Psoas muscle (tissue), 8 donors: ENCODE data around the gene ADGRB2. TPM values are rescaled to one million over a fixed set of nuclear protein-coding genes. Genes with fewer than 3 reads are reported as not detected.

Experiments used
- ATAC-seq, 4 donors: fragments of 200-7000 bp; cut with Tn5 transposase; one replicate each; pipeline ENCODE4 v1.9.1; 2020; ENCODE audit warnings: moderate library complexity in 3 of 4, mild to moderate bottlenecking in 2 of 4
- DNase-seq, 2 donors: peaks; one replicate each; pipeline ENCODE4 v3.0.0-alpha.2; 2020
- H3K27ac ChIP-seq: fragments of 200-600 bp; one replicate; pipeline ENCODE4 v1.8.0; 2022
- H3K27me3 ChIP-seq, 3 donors: fragments of 200-600 bp in 1 of 3; one replicate each; pipeline versions ENCODE4 v1.6.1 to v1.8.0; 2013 to 2022; ENCODE audit warnings: low read length in 2 of 3, mild to moderate bottlenecking in 2 of 3, moderate library complexity in 1 of 3; ENCODE audit not compliant: insufficient read depth in 3 of 3
- H3K36me3 ChIP-seq, 2 donors: fragments of 200-600 bp in 1 of 2; one replicate each; pipeline versions ENCODE4 v1.6.1 to v1.8.0; 2013 to 2022; ENCODE audit warnings: low read depth in 1 of 2, mild to moderate bottlenecking in 1 of 2, moderate library complexity in 1 of 2; ENCODE audit not compliant: insufficient read depth in 1 of 2
- H3K4me1 ChIP-seq: fragments of 200-600 bp; one replicate; pipeline ENCODE4 v1.8.0; 2022
- H3K4me3 ChIP-seq: fragments of 200-600 bp; one replicate; pipeline ENCODE4 v1.8.0; 2022; ENCODE audit warnings: mild to moderate bottlenecking
- H3K9me3 ChIP-seq: fragments of 200-600 bp; one replicate; pipeline ENCODE4 v1.8.0; 2022
- CTCF ChIP-seq: fragments of 200-600 bp; IDR thresholded peaks from one replicate; pipeline ENCODE4 v1.8.0; 2022; ENCODE audit warnings: antibody characterized with exemption
- WGBS, 3 donors: extraction: QIAGEN DNeasy Blood & Tissue Kit; methylation state at CpG; one replicate each; pipeline versions ENCODE4 v1.1.6 to v1.1.7; 2013; 5-methylcytosine and 5-hydroxymethylcytosine counted together
- intact Hi-C, 2 donors: fragments of 100-400 bp; cut with DNase I; formaldehyde crosslinking; loops; one replicate each; pipeline versions ENCODE4 v1.11.0 to v1.14.2; 2022
- polyA plus RNA-seq, 3 donors: library from polyadenylated mRNA; stranded (reverse); fragments of 200-250 nt; gene quantifications; one replicate each; pipeline ENCODE4 v1.2.3, GENCODE V29; 2013
- total RNA-seq, 4 donors: library from RNA; stranded (reverse); fragmentation: NEBNext Ultra II Directional in 2 of 4; extraction: Animal tissue kit (Norgen Biotek cat#: 25700) in 2 of 4; gene quantifications; one replicate each; pipeline versions ENCODE4 v1.2.1 to v1.2.4, GENCODE V29; 2021 to 2023
- donor health status: healthy with polysubstance abuse.
- donor health status: DM: no; HTN: no; CAD: no; lungs with moderate emphysema.
- donor health status: Bipolar disorder and iron deficiency.
- donor health status: healthy.
- donor health status: DM: yes; HTN: yes; CAD: no.
- donor health status: DM: no; HTN: no; CAD: no.
- donor health status: DM: no; HTN: no; CAD: no.
- donor health status: DM: yes; HTN: yes; CAD: no.

ADGRB2 gene
- total and polyA plus RNA-seq, 7 donors, result 0.44 to 1.8 (median 0.73) TPM

- no peaks in the 10 kb centered on the region for H3K9me3 ChIP-seq
- WGBS, 3 donors, result 72 to 80% (median 80%) methylated on average over 12 of the region's 12 CpGs
- no peak for TF ChIP-seq CTCF
- H3K27ac ChIP-seq, result no peak overlapping the region
- DNase-seq (no peak), ATAC-seq (no peak)
- H3K27me3 ChIP-seq, result no peaks in the 10 kb centered on the region
- H3K4me1 ChIP-seq, result no peaks in the 10 kb centered on the region
- no peak overlapping the region for H3K4me3 ChIP-seq
- no peaks in the 10 kb centered on the region for H3K36me3 ChIP-seq
- intact Hi-C loops, result no loop called here
Measured at GRCh38 chr1:31725777-31726535, 38.2 kb downstream of the ADGRB2 start.

- intact Hi-C loops, result no loop called here
- DNase-seq (no peak), ATAC-seq (no peak)
- no peaks in the 10 kb centered on the region for H3K9me3 ChIP-seq
- H3K27ac ChIP-seq, result no peak overlapping the region
- no peak for TF ChIP-seq CTCF
- no peaks in the 10 kb centered on the region for H3K36me3 ChIP-seq
- H3K27me3 ChIP-seq, result no peaks in the 10 kb centered on the region
- H3K4me3 ChIP-seq, result no peak overlapping the region
- WGBS, 3 donors, result 81 to 88% (median 82%) methylated on average over 10 of the region's 10 CpGs
- no peaks in the 10 kb centered on the region for H3K4me1 ChIP-seq
Measured at GRCh38 chr1:31725134-31725533, 39.0 kb downstream of the ADGRB2 start.

- 50 to 59% (median 59%) methylated on average over 5 of the region's 5 CpGs for WGBS, 3 donors
Measured at GRCh38 chr1:31723828-31724359, 40.2 kb downstream of the ADGRB2 start.

GRCh38 chr1:31718327-31718897 is 45.7 kb downstream of the ADGRB2 start:
- Histone ChIP-seq H3K4me3 (no peak overlapping the region), H3K36me3 (no peaks in the 10 kb centered on the region), H3K4me1 (peaks cover 12% of the 10 kb centered on the region), H3K27ac (no peak overlapping the region), H3K27me3 (no peaks in the 10 kb centered on the region), H3K9me3 (no peaks in the 10 kb centered on the region)
- no peak for TF ChIP-seq CTCF
- DNase-seq, result no peak
- no peak for ATAC-seq
- 64 to 76% (median 68%) methylated on average over 4 of the region's 4 CpGs for WGBS, 3 donors
- intact Hi-C loops, result loop anchor here (5.0 kb wide), 2 partner anchors 51 to 56 kb away; no protein-coding TSS in a partner anchor

More at GRCh38 chr1:31723828-31724359, 40.2 kb downstream of the ADGRB2 start:
- DNase-seq (peak; percentile 61 to 74), ATAC-seq (peak in 1 of 4 donors; percentile 55)
- no peak for TF ChIP-seq CTCF
- Histone ChIP-seq H3K4me3 (no peak overlapping the region), H3K9me3 (no peaks in the 10 kb centered on the region), H3K27ac (no peak overlapping the region), H3K36me3 (no peaks in the 10 kb centered on the region), H3K4me1 (no peaks in the 10 kb centered on the region), H3K27me3 (no peaks in the 10 kb centered on the region)
- intact Hi-C loops, result no loop called here
